Measurements from ENCODE around the gene SLC22A14. TPM values are rescaled to one million over a fixed set of nuclear protein-coding genes. Genes with fewer than 3 reads are reported as not detected.

The SLC22A14 gene
- total RNA-seq, 4 donors from 2014 or later, result 0.13 TPM; not detected in 3

GRCh38 chr3:38245930-38246329 lies 36.2 kb upstream of the SLC22A14 start:
- no peak overlapping the region for H3K4me3 ChIP-seq
- no peak for ATAC-seq
- no peak for TF ChIP-seq EP300 (IDR thresholded peaks at IDR 0.05)
- TF ChIP-seq POLR2AphosphoS5 (IDR thresholded peaks at IDR 0.05), result no peak
- TF ChIP-seq CTCF (IDR thresholded peaks at IDR 0.05), result no peak
- TF ChIP-seq POLR2A (IDR thresholded peaks at IDR 0.05), result no peak
- H3K27ac ChIP-seq, result no peak overlapping the region
- H3K36me3 ChIP-seq, result peaks cover 0 to 54% of the 10 kb centered on the region in 2 donors
- no peaks in the 10 kb centered on the region for H3K9me3 ChIP-seq
- no peaks in the 10 kb centered on the region for H3K27me3 ChIP-seq
- WGBS, 2 donors (ENCODE audit: low coverage in 1 of 2), result 75 to 90% methylated on average over 4 of the region's 4 CpGs
- peaks cover 0 to 13% (median 0%) of the 10 kb centered on the region in 3 donors for H3K4me1 ChIP-seq

GRCh38 chr3:38247366-38248035 lies 34.6 kb upstream of the SLC22A14 start:
- no peaks in the 10 kb centered on the region for H3K9me3 ChIP-seq
- H3K4me3 ChIP-seq, result no peak overlapping the region
- peak in 3 of 4 experiments; percentile 15 to 30 (median 26) for TF ChIP-seq CTCF (IDR thresholded peaks at IDR 0.05)
- TF ChIP-seq POLR2AphosphoS5 (IDR thresholded peaks at IDR 0.05), result peak; percentile 64
- no peak for TF ChIP-seq POLR2A (IDR thresholded peaks at IDR 0.05)
- no peak for TF ChIP-seq EP300 (IDR thresholded peaks at IDR 0.05)
- no peak overlapping the region for H3K27ac ChIP-seq
- peaks cover 0 to 70% of the 10 kb centered on the region in 2 donors for H3K36me3 ChIP-seq
- no peaks in the 10 kb centered on the region for H3K27me3 ChIP-seq
- ATAC-seq, result peak; percentile 86
- peaks cover 0 to 13% (median 0%) of the 10 kb centered on the region in 3 donors for H3K4me1 ChIP-seq

- Histone ChIP-seq H3K4me3 (no peak overlapping the region), H3K27ac (no peak overlapping the region), H3K9me3 (no peaks in the 10 kb centered on the region), H3K36me3 (peaks cover 0 to 89% of the 10 kb centered on the region in 2 donors), H3K27me3 (no peaks in the 10 kb centered on the region), H3K4me1 (peaks cover 0 to 13% (median 0%) of the 10 kb centered on the region in 3 donors)
- 85 to 100% methylated on average over 2 of the region's 2 CpGs for WGBS, 2 donors (ENCODE audit: low coverage in 1 of 2)
- no peak for ATAC-seq
- TF ChIP-seq CTCF (IDR thresholded peaks at IDR 0.05) (no peak), POLR2A (IDR thresholded peaks at IDR 0.05) (no peak), POLR2AphosphoS5 (IDR thresholded peaks at IDR 0.05) (no peak)
Measured at GRCh38 chr3:38250198-38250597, 31.9 kb upstream of the SLC22A14 start.

- Histone ChIP-seq H3K27ac (no peak overlapping the region), H3K4me3 (no peak overlapping the region), H3K4me1 (peaks cover 0 to 13% (median 0%) of the 10 kb centered on the region in 3 donors), H3K36me3 (peaks cover 0 to 91% of the 10 kb centered on the region in 2 donors), H3K9me3 (no peaks in the 10 kb centered on the region), H3K27me3 (no peaks in the 10 kb centered on the region)
- WGBS, 2 donors (ENCODE audit: low coverage in 1 of 2), result 86 to 88% methylated on average over 1 to 4 of the region's 4 CpGs
- ATAC-seq, result no peak
- no peak for TF ChIP-seq POLR2A (IDR thresholded peaks at IDR 0.05)
Measured at GRCh38 chr3:38251197-38251596, 30.9 kb upstream of the SLC22A14 start.

GRCh38 chr3:38253704-38254103 lies 28.4 kb upstream of the SLC22A14 start:
- no peaks in the 10 kb centered on the region for H3K4me1 ChIP-seq
- no peaks in the 10 kb centered on the region for H3K27me3 ChIP-seq
- no peaks in the 10 kb centered on the region for H3K9me3 ChIP-seq
- ATAC-seq, result no peak
- H3K4me3 ChIP-seq, result no peak overlapping the region
- peaks cover 0 to 73% of the 10 kb centered on the region in 2 donors for H3K36me3 ChIP-seq
- 84% methylated on average over 3 to 4 of the region's 4 CpGs for WGBS, 2 donors (ENCODE audit: low coverage in 1 of 2)
- H3K27ac ChIP-seq, result no peak overlapping the region
- TF ChIP-seq POLR2AphosphoS5 (IDR thresholded peaks at IDR 0.05) (no peak), POLR2A (IDR thresholded peaks at IDR 0.05) (no peak), CTCF (IDR thresholded peaks at IDR 0.05) (no peak), EP300 (IDR thresholded peaks at IDR 0.05) (no peak)

Data from gastroesophageal sphincter (tissue), 4 donors.